Measurements from ENCODE around the gene CYP4F11.
"Not testable (repeated sequence)": the region's sequence is repeated elsewhere in the genome, so short reads cannot be mapped to it uniquely, and the experiment has no call there.

Gene CYP4F11, protein sequence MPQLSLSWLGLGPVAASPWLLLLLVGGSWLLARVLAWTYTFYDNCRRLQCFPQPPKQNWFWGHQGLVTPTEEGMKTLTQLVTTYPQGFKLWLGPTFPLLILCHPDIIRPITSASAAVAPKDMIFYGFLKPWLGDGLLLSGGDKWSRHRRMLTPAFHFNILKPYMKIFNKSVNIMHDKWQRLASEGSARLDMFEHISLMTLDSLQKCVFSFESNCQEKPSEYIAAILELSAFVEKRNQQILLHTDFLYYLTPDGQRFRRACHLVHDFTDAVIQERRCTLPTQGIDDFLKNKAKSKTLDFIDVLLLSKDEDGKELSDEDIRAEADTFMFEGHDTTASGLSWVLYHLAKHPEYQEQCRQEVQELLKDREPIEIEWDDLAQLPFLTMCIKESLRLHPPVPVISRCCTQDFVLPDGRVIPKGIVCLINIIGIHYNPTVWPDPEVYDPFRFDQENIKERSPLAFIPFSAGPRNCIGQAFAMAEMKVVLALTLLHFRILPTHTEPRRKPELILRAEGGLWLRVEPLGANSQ

GRCh38 chr19:15934332-15935078 lies at the start of gene CYP4F11:
Gene CYP4F11, minus strand, starts transcription at chr19:15934529. Its CDS starts 121 bp downstream, at chr19:15934408.
- H3K4me3 ChIP-seq (ENCODE audit: low read depth, low read length): no peak within 1 kb of the TSS
- ChIA-PET POLR2A (no interaction called here), CTCF (no interaction called here)
- TF ChIP-seq, protein P1, sequence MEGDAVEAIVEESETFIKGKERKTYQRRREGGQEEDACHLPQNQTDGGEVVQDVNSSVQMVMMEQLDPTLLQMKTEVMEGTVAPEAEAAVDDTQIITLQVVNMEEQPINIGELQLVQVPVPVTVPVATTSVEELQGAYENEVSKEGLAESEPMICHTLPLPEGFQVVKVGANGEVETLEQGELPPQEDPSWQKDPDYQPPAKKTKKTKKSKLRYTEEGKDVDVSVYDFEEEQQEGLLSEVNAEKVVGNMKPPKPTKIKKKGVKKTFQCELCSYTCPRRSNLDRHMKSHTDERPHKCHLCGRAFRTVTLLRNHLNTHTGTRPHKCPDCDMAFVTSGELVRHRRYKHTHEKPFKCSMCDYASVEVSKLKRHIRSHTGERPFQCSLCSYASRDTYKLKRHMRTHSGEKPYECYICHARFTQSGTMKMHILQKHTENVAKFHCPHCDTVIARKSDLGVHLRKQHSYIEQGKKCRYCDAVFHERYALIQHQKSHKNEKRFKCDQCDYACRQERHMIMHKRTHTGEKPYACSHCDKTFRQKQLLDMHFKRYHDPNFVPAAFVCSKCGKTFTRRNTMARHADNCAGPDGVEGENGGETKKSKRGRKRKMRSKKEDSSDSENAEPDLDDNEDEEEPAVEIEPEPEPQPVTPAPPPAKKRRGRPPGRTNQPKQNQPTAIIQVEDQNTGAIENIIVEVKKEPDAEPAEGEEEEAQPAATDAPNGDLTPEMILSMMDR (IDR thresholded peaks at IDR 0.05; ENCODE audit: insufficient read depth, low read length, missing control alignments): no peak
- no peak for DNase-seq (ENCODE audit: low read depth, low spot score)

- H3K4me3 ChIP-seq (ENCODE audit: low read depth, low read length): no peak overlapping the region
- POLR2A ChIA-PET: no interaction called here
- CTCF ChIA-PET: no interaction called here
- no peak for DNase-seq (ENCODE audit: low read depth, low spot score)
- TF ChIP-seq, protein P1 (IDR thresholded peaks at IDR 0.05; ENCODE audit: insufficient read depth, low read length, missing control alignments): no peak
These were observed 45.0 kb upstream of the CYP4F11 start for GRCh38 chr19:15979293-15979692.

DNA sequence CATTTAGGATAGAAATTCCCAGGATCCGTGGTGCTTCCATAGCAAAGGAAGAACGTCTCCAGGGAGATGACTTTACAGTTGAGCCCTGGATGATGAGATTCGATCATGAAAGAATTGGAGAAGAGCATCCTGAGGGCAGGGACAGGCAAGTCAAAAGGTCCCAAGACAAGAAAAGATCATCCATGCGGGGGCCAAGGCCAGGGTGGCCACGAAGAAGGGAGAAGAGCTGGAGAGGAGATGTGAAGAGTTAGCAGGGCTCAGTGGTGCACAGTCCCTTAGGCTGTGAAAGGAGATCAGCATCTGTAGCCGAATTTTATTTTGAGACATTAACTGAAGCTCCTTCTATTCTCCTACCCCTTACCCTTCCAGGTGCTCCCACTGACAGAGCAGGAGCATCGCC lies 43.4 kb upstream of the CYP4F11 start:
- H3K4me3 ChIP-seq (ENCODE audit: low read depth, low read length): no peak overlapping the region
- POLR2A ChIA-PET: no interaction called here
- DNase-seq (ENCODE audit: low read depth, low spot score): no peak
- TF ChIP-seq, protein P1 (IDR thresholded peaks at IDR 0.05; ENCODE audit: insufficient read depth, low read length, missing control alignments): no peak
- CTCF ChIA-PET: no interaction called here

GRCh38 chr19:15976836-15977689 lies 42.7 kb upstream of the CYP4F11 start:
- TF ChIP-seq, protein P1 (IDR thresholded peaks at IDR 0.05; ENCODE audit: insufficient read depth, low read length, missing control alignments): no peak
- H3K4me3 ChIP-seq (ENCODE audit: low read depth, low read length): no peak overlapping the region
- ChIA-PET CTCF (no interaction called here), POLR2A (no interaction called here)
- DNase-seq (ENCODE audit: low read depth, low spot score): no peak

DNA sequence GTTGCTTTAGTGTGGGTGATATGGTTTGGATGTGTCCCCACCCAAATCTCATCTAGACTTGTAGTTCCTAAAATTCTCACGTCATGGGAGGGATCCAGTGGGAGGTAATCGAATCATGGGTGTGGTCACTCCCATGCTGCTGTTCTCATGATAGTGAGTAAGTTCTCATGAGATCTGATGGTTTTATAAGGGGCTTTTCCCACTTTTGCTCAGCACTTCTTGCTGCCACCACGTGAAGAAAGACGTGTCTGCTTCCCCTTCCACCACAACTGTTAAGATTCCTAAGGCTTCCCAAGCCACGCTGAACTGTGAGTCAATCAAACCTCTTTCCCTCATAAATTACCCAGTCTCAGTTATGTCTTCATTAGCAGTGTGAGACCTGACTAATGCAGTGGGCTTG lies 40.5 kb upstream of the CYP4F11 start:
- no peak for DNase-seq (ENCODE audit: low read depth, low spot score)
- CTCF ChIA-PET: no interaction called here
- TF ChIP-seq, protein P1 (IDR thresholded peaks at IDR 0.05; ENCODE audit: insufficient read depth, low read length, missing control alignments): no peak
- H3K4me3 ChIP-seq (ENCODE audit: low read depth, low read length): no peak overlapping the region
- POLR2A ChIA-PET: no interaction called here

DNA sequence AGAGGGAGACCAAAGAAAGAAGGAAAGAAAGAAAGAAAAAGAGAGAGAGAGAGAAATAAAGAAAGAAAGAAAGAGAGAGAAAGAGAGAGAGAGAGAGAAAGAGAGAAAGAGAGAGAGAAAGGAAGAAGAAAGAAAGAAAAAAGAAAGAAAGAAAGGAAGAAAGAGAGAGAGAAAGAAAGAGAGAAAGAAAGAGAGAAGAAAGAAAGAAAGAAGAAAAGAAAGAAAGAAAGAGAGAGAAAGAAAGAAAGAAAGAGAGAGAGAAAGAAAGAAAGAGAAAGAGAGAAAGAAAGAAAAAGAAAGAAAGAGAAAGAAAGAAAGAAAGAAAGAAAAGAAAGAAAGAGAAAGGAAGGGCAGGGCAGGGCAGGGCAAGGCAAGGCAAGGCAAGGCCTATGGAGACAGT lies 37.7 kb upstream of the CYP4F11 start:
- POLR2A ChIA-PET; DNase-seq (ENCODE audit: low read depth, low spot score); H3K4me3 ChIP-seq (ENCODE audit: low read depth, low read length): not testable (repeated sequence)
- CTCF ChIA-PET: interaction anchor here (1.5 kb wide), 1 partner anchor 69 kb away, joined by 3 read pairs; no protein-coding TSS in a partner anchor
